ENCODE results near the gene MMP28. TPM values are rescaled to one million over a fixed set of nuclear protein-coding genes. Genes with fewer than 3 reads are reported as not detected.

The MMP28 gene
- total RNA-seq, 1 donor from 2014 or later = 0.17 TPM

GRCh38 chr17:35807371-35808144 is 12.1 kb upstream of the MMP28 start:
- Histone ChIP-seq H3K36me3 (ENCODE audit: control insufficient read depth, insufficient read depth, low read length) (no peaks in the 10 kb centered on the region), H3K27me3 (ENCODE audit: control insufficient read depth, insufficient read depth, low read length) (no peaks in the 10 kb centered on the region), H3K4me3 (ENCODE audit: low read depth, low read length) (no peak overlapping the region)
- TF ChIP-seq CTCF (IDR thresholded peaks at IDR 0.05; ENCODE audit: insufficient read depth, low read length, poor library complexity, severe bottlenecking) = no peak
- DNase-seq (ENCODE audit: low read depth) = no peak

- H3K36me3 ChIP-seq (ENCODE audit: control insufficient read depth, insufficient read depth, low read length) = no peaks in the 10 kb centered on the region
- TF ChIP-seq CTCF (IDR thresholded peaks at IDR 0.05; ENCODE audit: insufficient read depth, low read length, poor library complexity, severe bottlenecking) = peak; percentile 97
These were observed 9.3 kb upstream of the MMP28 start for GRCh38 chr17:35804658-35805192.

GRCh38 chr17:35801583-35802224 is 6.3 kb upstream of the MMP28 start:
- DNase-seq (ENCODE audit: low read depth) = no peak
- Histone ChIP-seq H3K27me3 (ENCODE audit: control insufficient read depth, insufficient read depth, low read length) (peaks cover 11% of the 10 kb centered on the region), H3K36me3 (ENCODE audit: control insufficient read depth, insufficient read depth, low read length) (no peaks in the 10 kb centered on the region), H3K4me3 (ENCODE audit: low read depth, low read length) (no peak overlapping the region)
- no peak for TF ChIP-seq CTCF (IDR thresholded peaks at IDR 0.05; ENCODE audit: insufficient read depth, low read length, poor library complexity, severe bottlenecking)

More at GRCh38 chr17:35804658-35805192, 9.3 kb upstream of the MMP28 start:
- Histone ChIP-seq H3K27me3 (ENCODE audit: control insufficient read depth, insufficient read depth, low read length) (no peaks in the 10 kb centered on the region), H3K4me3 (ENCODE audit: low read depth, low read length) (no peak overlapping the region)
- peak; percentile 76 for DNase-seq (ENCODE audit: low read depth)

- Histone ChIP-seq H3K4me3 (ENCODE audit: low read depth, low read length) (no peak overlapping the region), H3K36me3 (ENCODE audit: control insufficient read depth, insufficient read depth, low read length) (no peaks in the 10 kb centered on the region), H3K27me3 (ENCODE audit: control insufficient read depth, insufficient read depth, low read length) (peaks cover 22% of the 10 kb centered on the region)
- no peak for DNase-seq (ENCODE audit: low read depth)
- TF ChIP-seq CTCF (IDR thresholded peaks at IDR 0.05; ENCODE audit: insufficient read depth, low read length, poor library complexity, severe bottlenecking) = no peak
These were observed 4.5 kb upstream of the MMP28 start for GRCh38 chr17:35799942-35800341.

GRCh38 chr17:35797918-35798317 is 2.5 kb upstream of the MMP28 start:
- DNase-seq (ENCODE audit: low read depth) = no peak
- H3K4me3 ChIP-seq (ENCODE audit: low read depth, low read length) = no peak overlapping the region
- no peaks in the 10 kb centered on the region for H3K36me3 ChIP-seq (ENCODE audit: control insufficient read depth, insufficient read depth, low read length)
- no peak for TF ChIP-seq CTCF (IDR thresholded peaks at IDR 0.05; ENCODE audit: insufficient read depth, low read length, poor library complexity, severe bottlenecking)
- H3K27me3 ChIP-seq (ENCODE audit: control insufficient read depth, insufficient read depth, low read length) = peaks cover 30% of the 10 kb centered on the region
